ENCODE measurements around the gene EMD. TPM values are rescaled to one million over a fixed set of nuclear protein-coding genes. Genes with fewer than 3 reads are reported as not detected.
"Not testable (repeated sequence)": the region's sequence is repeated elsewhere in the genome, so short reads cannot be mapped to it uniquely, and the experiment has no call there.

Gene EMD
- total RNA-seq, 2 experiments from 2014 or later: 164 to 178 TPM

- Histone ChIP-seq H3K9me3 (ENCODE audit: control insufficient read depth in 1 of 2, insufficient read depth in 1 of 2, low read length in 2 of 2) (no peaks in the 10 kb centered on the region), H3K4me3 (ENCODE audit: low read length) (no peak overlapping the region), H3K4me1 (ENCODE audit: insufficient read depth, low read length) (peaks cover 28% of the 10 kb centered on the region), H3K36me3 (ENCODE audit: insufficient read depth, low read length) (peaks cover 8% of the 10 kb centered on the region), H3K27me3 (ENCODE audit: control insufficient read depth in 1 of 2, insufficient read depth in 2 of 2, low read length in 2 of 2) (no peaks in the 10 kb centered on the region), H3K27ac (ENCODE audit: low read depth in 1 of 2, low read length in 2 of 2) (no peak overlapping the region)
- Mint-ChIP-seq H3K4me1 (ENCODE audit: low read depth) (peaks cover 5% of the 10 kb centered on the region), H3K4me3 (peak overlapping the region; percentile 60), H3K27ac (peak overlapping the region; percentile 94), H3K9me3 (no peaks in the 10 kb centered on the region), H3K36me3 (ENCODE audit: low read depth) (peaks cover 37% of the 10 kb centered on the region), H3K27me3 (no peaks in the 10 kb centered on the region)
- ChIA-PET CTCF (no interaction called here), POLR2A (interaction anchor here (1.7 kb wide), 1 partner anchor 55 kb away, joined by 5 read pairs; no protein-coding TSS in a partner anchor)
- ATAC-seq (ENCODE audit: poor library complexity) (no peak), DNase-seq (peak in 1 of 14 experiments; percentile 1)
- TF ChIP-seq, protein P1, sequence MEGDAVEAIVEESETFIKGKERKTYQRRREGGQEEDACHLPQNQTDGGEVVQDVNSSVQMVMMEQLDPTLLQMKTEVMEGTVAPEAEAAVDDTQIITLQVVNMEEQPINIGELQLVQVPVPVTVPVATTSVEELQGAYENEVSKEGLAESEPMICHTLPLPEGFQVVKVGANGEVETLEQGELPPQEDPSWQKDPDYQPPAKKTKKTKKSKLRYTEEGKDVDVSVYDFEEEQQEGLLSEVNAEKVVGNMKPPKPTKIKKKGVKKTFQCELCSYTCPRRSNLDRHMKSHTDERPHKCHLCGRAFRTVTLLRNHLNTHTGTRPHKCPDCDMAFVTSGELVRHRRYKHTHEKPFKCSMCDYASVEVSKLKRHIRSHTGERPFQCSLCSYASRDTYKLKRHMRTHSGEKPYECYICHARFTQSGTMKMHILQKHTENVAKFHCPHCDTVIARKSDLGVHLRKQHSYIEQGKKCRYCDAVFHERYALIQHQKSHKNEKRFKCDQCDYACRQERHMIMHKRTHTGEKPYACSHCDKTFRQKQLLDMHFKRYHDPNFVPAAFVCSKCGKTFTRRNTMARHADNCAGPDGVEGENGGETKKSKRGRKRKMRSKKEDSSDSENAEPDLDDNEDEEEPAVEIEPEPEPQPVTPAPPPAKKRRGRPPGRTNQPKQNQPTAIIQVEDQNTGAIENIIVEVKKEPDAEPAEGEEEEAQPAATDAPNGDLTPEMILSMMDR (IDR thresholded peaks at IDR 0.05): no peak
- intact Hi-C loops (cut with DNase I, micrococcal nuclease): no loop called here
Observed at GRCh38 chrX:154382483-154383069, 3.5 kb downstream of the EMD start.

DNA sequence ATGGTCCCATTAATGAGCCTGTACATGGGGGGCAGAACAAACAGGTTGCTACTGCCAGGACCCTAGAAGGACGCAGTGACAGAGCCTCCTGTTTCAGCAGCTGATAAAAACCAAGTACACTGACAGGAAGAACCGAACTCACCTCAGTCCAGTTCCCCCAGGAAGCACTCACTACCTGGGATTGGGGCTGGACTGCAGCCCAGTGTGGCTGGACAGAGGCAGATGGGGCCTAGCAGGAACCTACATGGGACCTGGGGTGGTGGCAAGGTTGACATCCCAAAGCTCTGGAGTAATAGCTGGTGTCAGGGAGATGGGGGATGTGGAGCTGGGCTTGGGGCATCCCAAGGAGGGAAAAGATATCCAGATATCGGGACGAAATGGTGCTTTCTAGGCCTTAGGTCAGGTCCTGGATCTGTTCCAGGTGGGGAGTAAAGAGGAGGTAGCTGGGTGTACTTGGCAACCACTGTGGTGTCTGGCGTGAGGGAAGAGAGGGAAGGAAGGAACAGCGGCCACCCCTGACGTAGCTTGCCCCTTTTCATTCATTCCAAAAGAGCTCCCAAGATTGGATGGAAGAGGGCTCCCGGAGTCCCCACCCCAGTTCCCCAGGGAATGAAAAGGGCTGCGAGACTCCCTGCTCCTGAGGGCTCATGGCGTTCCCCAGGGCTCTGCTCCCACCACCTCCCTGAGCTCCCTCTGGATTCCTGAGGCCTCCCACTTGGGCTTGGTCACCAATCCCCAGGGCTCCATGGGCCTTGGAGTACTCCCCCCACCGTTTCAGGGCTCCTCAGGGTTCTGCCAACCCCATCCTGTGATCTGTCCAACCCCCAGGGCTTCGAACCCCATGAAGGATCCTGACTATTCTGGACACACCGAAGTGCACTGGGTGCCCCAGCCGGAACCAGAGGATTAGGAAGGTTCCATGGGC, 4.5 kb downstream of the EMD start:
- TF ChIP-seq, protein P1 (IDR thresholded peaks at IDR 0.05): no peak
- POLR2A ChIA-PET: interaction anchor here (0.6 to 1.7 kb wide), 3 partner anchors 13 to 148 kb away, joined by 3 to 5 read pairs (median 5); no protein-coding TSS in a partner anchor
- CTCF ChIA-PET: no interaction called here
- Histone ChIP-seq H3K27me3 (ENCODE audit: control insufficient read depth in 1 of 2, insufficient read depth in 2 of 2, low read length in 2 of 2) (no peaks in the 10 kb centered on the region), H3K9me3 (ENCODE audit: control insufficient read depth in 1 of 2, insufficient read depth in 1 of 2, low read length in 2 of 2) (no peaks in the 10 kb centered on the region), H3K4me3 (ENCODE audit: low read length) (no peak overlapping the region), H3K4me1 (ENCODE audit: insufficient read depth, low read length) (peaks cover 19% of the 10 kb centered on the region), H3K36me3 (ENCODE audit: insufficient read depth, low read length) (peaks cover 8% of the 10 kb centered on the region), H3K27ac (ENCODE audit: low read depth in 1 of 2, low read length in 2 of 2) (no peak overlapping the region)
- Mint-ChIP-seq H3K27me3 (no peaks in the 10 kb centered on the region), H3K9me3 (no peaks in the 10 kb centered on the region), H3K4me1 (ENCODE audit: low read depth) (peaks cover 5% of the 10 kb centered on the region), H3K4me3 (peak overlapping the region; percentile 27), H3K27ac (peak overlapping the region; percentile 94), H3K36me3 (ENCODE audit: low read depth) (peaks cover 36% of the 10 kb centered on the region)
- no peak for DNase-seq
- ATAC-seq (ENCODE audit: poor library complexity): no peak
- intact Hi-C loops (cut with DNase I, micrococcal nuclease): no loop called here

DNA sequence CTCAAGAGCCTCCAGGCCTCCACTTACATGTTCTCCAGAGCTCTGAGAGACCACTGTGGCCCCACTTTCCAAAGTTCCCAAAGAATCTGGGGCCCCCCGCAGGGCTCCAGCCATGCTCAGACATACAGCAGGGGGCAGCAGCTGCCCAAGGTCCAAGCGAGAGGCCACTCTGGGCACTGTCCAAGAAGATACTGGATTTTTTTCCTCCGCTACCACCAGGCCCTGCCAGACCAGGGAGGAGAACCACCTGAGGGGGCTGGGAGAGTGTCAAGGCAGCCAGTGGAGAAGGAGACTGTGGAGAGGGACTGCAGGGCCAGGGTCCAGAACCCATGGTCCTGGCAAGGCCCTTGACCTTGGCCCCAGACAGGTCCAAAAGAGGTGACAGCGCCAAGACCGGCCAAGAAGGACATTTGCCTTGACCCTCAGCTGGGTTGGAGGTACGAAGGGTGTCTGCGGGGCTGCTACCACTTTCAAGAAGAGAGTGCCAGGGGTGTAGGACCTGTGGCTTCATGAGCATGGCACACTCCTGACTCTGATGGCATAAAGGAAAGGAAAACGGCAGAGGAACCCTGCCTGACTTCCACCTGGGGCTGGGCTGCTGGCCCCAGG, 5.3 kb downstream of the EMD start:
- H3K4me1 ChIP-seq (ENCODE audit: insufficient read depth, low read length): peaks cover 19% of the 10 kb centered on the region
- H3K9me3 Mint-ChIP-seq: no peaks in the 10 kb centered on the region
- H3K9me3 ChIP-seq (ENCODE audit: control insufficient read depth in 1 of 2, insufficient read depth in 1 of 2, low read length in 2 of 2): no peaks in the 10 kb centered on the region
- H3K27ac Mint-ChIP-seq: peak overlapping the region; percentile 30
- ATAC-seq (ENCODE audit: poor library complexity): no peak
- H3K4me3 ChIP-seq (ENCODE audit: low read length): no peak overlapping the region
- H3K27me3 Mint-ChIP-seq: no peaks in the 10 kb centered on the region
- intact Hi-C loops (cut with DNase I, micrococcal nuclease): no loop called here
- peaks cover 8% of the 10 kb centered on the region for H3K36me3 ChIP-seq (ENCODE audit: insufficient read depth, low read length)
- TF ChIP-seq, protein P1 (IDR thresholded peaks at IDR 0.05): no peak
- peaks cover 31% of the 10 kb centered on the region for H3K36me3 Mint-ChIP-seq (ENCODE audit: low read depth)
- POLR2A ChIA-PET: interaction anchor here (1.4 kb wide), 1 partner anchor 13 kb away, joined by 5 read pairs; no protein-coding TSS in a partner anchor
- H3K4me1 Mint-ChIP-seq (ENCODE audit: low read depth): peaks cover 5% of the 10 kb centered on the region
- H3K4me3 Mint-ChIP-seq: no peak overlapping the region
- H3K27ac ChIP-seq (ENCODE audit: low read depth in 1 of 2, low read length in 2 of 2): no peak overlapping the region
- CTCF ChIA-PET: no interaction called here
- no peaks in the 10 kb centered on the region for H3K27me3 ChIP-seq (ENCODE audit: control insufficient read depth in 1 of 2, insufficient read depth in 2 of 2, low read length in 2 of 2)
- DNase-seq: no peak

DNA sequence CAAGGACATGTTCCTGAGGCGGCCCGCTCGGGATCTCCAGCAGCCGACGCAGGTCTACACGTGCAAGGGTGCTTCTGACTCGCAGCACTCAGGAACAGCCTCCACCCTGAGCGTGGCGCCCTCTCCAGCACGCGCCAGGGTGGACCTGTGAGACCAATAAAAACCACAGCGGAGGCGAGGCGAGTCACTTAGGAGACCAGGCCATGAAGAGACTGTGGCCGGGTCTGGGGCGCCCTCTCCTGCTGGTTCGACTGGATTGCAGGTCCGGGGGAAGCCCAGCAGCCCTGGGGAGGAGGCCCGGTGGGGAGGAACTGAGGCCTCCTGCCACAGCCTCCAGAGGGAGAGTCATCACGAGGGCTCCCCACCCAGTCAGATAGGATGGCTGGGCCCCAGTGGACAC, 9.0 kb downstream of the EMD start:
- H3K4me3 Mint-ChIP-seq; H3K27ac Mint-ChIP-seq; H3K27me3 ChIP-seq (ENCODE audit: control insufficient read depth in 1 of 2, insufficient read depth in 2 of 2, low read length in 2 of 2); H3K9me3 Mint-ChIP-seq; DNase-seq; H3K9me3 ChIP-seq (ENCODE audit: control insufficient read depth in 1 of 2, insufficient read depth in 1 of 2, low read length in 2 of 2); H3K27me3 Mint-ChIP-seq; intact Hi-C loops (cut with DNase I, micrococcal nuclease); H3K27ac ChIP-seq (ENCODE audit: low read depth in 1 of 2, low read length in 2 of 2); POLR2A ChIA-PET; H3K36me3 ChIP-seq (ENCODE audit: insufficient read depth, low read length); H3K4me1 Mint-ChIP-seq (ENCODE audit: low read depth); H3K4me1 ChIP-seq (ENCODE audit: insufficient read depth, low read length); H3K36me3 Mint-ChIP-seq (ENCODE audit: low read depth); H3K4me3 ChIP-seq (ENCODE audit: low read length); CTCF ChIA-PET: not testable (repeated sequence)
- ATAC-seq (ENCODE audit: poor library complexity): peak; percentile 23

DNA sequence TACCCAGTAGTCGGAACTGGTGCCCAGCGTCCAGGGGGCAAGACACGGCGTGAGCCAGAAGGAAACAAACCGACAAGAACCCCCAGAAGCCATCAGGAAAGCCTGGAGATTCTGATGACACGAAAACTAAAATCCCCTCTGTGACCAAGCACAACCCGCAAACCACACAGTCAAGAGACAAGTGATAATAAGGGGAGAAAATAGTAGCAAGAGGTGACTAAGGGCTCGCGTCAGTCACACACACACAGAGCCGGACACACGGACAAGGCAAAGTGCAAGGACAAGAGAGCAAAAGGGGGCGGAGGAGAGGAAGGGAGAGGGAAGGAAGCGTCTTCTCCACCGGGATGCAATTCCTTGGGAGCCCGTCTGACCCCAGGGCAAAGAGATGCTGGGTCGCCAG, 9.6 kb downstream of the EMD start:
- H3K4me1 ChIP-seq (ENCODE audit: insufficient read depth, low read length); H3K4me1 Mint-ChIP-seq (ENCODE audit: low read depth); H3K36me3 Mint-ChIP-seq (ENCODE audit: low read depth); H3K27me3 ChIP-seq (ENCODE audit: control insufficient read depth in 1 of 2, insufficient read depth in 2 of 2, low read length in 2 of 2); H3K4me3 Mint-ChIP-seq; H3K27ac ChIP-seq (ENCODE audit: low read depth in 1 of 2, low read length in 2 of 2); H3K4me3 ChIP-seq (ENCODE audit: low read length); H3K9me3 Mint-ChIP-seq; H3K27me3 Mint-ChIP-seq; intact Hi-C loops (cut with DNase I, micrococcal nuclease); H3K9me3 ChIP-seq (ENCODE audit: control insufficient read depth in 1 of 2, insufficient read depth in 1 of 2, low read length in 2 of 2); DNase-seq; H3K36me3 ChIP-seq (ENCODE audit: insufficient read depth, low read length); POLR2A ChIA-PET; CTCF ChIA-PET; ATAC-seq (ENCODE audit: poor library complexity); H3K27ac Mint-ChIP-seq: not testable (repeated sequence)

All from CD4-positive, alpha-beta T cell (primary cell).